DOHH2 (cell line): ENCODE measurements around the gene PPP6R3.

Experiments
- H3F3A ChIP-seq: fragments of 200-600 bp; sonication (generic), shearing (Covaris generic); 2 replicates; pipeline ENCODE4 v1.6.0; 2016; ENCODE audit warnings: antibody characterized with exemption, mild to moderate bottlenecking; ENCODE audit not compliant: control insufficient read depth, insufficient read depth
- H3K27ac ChIP-seq: fragments of 200-600 bp; sonication (generic); 2 replicates; pipeline ENCODE4 v1.5.1; 2014; ENCODE audit warnings: low read depth, mild to moderate bottlenecking, low read length, moderate library complexity
- H3K27me3 ChIP-seq: fragments of 200-600 bp; sonication (generic); 2 replicates; pipeline ENCODE4 v1.6.1; 2014; ENCODE audit warnings: mild to moderate bottlenecking, low read length, mixed read lengths; ENCODE audit not compliant: control insufficient read depth
- H3K36me3 ChIP-seq: fragments of 200-600 bp; sonication (generic); 2 replicates; pipeline ENCODE4 v1.6.1; 2014; ENCODE audit warnings: mild to moderate bottlenecking, low read length, moderate library complexity, mixed read lengths; ENCODE audit not compliant: control insufficient read depth
- H3K4me1 ChIP-seq: fragments of 200-600 bp; sonication (generic); 2 replicates; pipeline ENCODE4 v1.6.1; 2014; ENCODE audit warnings: mild to moderate bottlenecking, low read length, mixed read lengths; ENCODE audit not compliant: control insufficient read depth
- H3K4me2 ChIP-seq: fragments of 200-600 bp; sonication (generic); 2 replicates; pipeline ENCODE4 v1.6.0; 2014; ENCODE audit warnings: mild to moderate bottlenecking, low read length, moderate library complexity
- H3K4me3 ChIP-seq: fragments of 200-600 bp; sonication (generic); 2 replicates; pipeline ENCODE4 v1.5.1; 2014; ENCODE audit warnings: mild to moderate bottlenecking, low read length, mixed read lengths
- H3K79me2 ChIP-seq: fragments of 200-600 bp; sonication (generic); 2 replicates; pipeline ENCODE4 v1.6.1; 2014; ENCODE audit warnings: mild to moderate bottlenecking, low read length, mixed read lengths; ENCODE audit not compliant: control insufficient read depth
- H3K9me2 ChIP-seq: fragments of 200-600 bp; sonication (generic); replicated peaks from 2 replicates; pipeline ENCODE4 v1.6.1; 2014; ENCODE audit warnings: mild to moderate bottlenecking, low read length, mixed read lengths; ENCODE audit not compliant: control insufficient read depth
- H3K9me3 ChIP-seq: fragments of 200-600 bp; sonication (generic); 2 replicates; pipeline ENCODE4 v1.6.1; 2014; ENCODE audit warnings: antibody characterized with exemption, low read length, mixed read lengths; ENCODE audit not compliant: control insufficient read depth, insufficient read depth
- H4K20me1 ChIP-seq: fragments of 200-600 bp; sonication (generic); 2 replicates; pipeline ENCODE4 v1.6.0; 2014; ENCODE audit warnings: low read depth, mild to moderate bottlenecking, antibody characterized with exemption, low read length, moderate library complexity; ENCODE audit not compliant: control insufficient read depth, insufficient read depth
- EZH2phosphoT487 ChIP-seq: fragments of 200-600 bp; sonication (generic); IDR thresholded peaks from 2 replicates; pipeline ENCODE4 v1.6.1; 2017; ENCODE audit warnings: borderline replicate concordance, mild to moderate bottlenecking, antibody characterized with exemption, low read length, moderate library complexity, mixed read lengths
- TF ChIP-seq, protein P1 (sequence below): fragments of 200-600 bp; sonication (generic); IDR thresholded peaks from one replicate; pipeline ENCODE4 v1.5.1; 2014; ENCODE audit warnings: antibody characterized with exemption, mild to moderate bottlenecking, low read depth, low read length; ENCODE audit not compliant: poor library complexity, severe bottlenecking

Gene PPP6R3

DNA sequence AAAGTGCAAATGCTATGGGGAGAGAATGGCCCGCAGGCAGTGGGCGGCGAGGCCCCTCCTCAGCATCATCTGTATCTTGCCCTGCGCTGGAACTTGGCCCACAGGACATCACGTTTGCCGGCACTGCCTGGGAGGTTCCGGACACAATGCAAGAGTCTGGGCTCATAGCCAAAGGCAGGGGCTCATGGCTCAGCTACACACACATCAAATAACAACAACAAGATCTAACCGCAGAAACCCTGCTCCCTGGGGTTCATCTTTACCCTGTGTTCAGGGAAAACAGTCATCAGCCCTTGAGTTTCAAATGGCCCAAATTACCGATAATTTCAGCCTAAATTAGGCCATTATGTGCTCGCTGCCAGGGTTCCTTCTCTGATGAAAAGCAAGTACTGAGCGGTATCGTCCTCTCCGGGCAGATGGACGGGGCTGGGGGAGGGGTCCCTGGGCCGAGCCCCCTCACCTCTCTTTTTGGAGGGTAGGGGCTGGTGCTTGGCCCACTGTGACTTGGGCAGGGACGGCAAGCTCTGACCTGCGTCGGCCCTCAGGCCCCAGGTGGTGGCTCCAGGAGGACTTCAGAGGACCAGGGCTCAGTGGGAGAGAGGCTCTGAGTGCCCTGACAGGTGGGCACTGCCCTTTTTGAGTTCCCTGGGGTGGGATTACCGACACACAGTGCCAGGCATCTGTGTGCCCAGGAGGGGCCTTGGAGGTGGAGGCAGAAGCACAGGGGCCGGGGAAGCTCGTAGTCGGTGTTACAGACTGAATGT, 198.8 kb downstream of the PPP6R3 start:
- no peaks in the 10 kb centered on the region for H3F3A ChIP-seq
- H3K79me2 ChIP-seq: no peaks in the 10 kb centered on the region
- H3K4me1 ChIP-seq: no peaks in the 10 kb centered on the region
- no peak overlapping the region for H3K4me3 ChIP-seq
- no peaks in the 10 kb centered on the region for H3K9me3 ChIP-seq
- H3K9me2 ChIP-seq: no peaks in the 10 kb centered on the region
- H3K27ac ChIP-seq: no peak overlapping the region
- no peak overlapping the region for H3K4me2 ChIP-seq
- no peaks in the 10 kb centered on the region for H3K36me3 ChIP-seq
- no peaks in the 10 kb centered on the region for H4K20me1 ChIP-seq
- TF ChIP-seq EZH2phosphoT487: no peak
- H3K27me3 ChIP-seq: no peaks in the 10 kb centered on the region

GRCh38 chr11:68660066-68660810, 199.7 kb downstream of the PPP6R3 start:
- Histone ChIP-seq H3K4me1 (no peaks in the 10 kb centered on the region), H3K4me3 (no peak overlapping the region), H3K27me3 (no peaks in the 10 kb centered on the region), H3F3A (no peaks in the 10 kb centered on the region), H3K36me3 (no peaks in the 10 kb centered on the region), H4K20me1 (no peaks in the 10 kb centered on the region), H3K4me2 (no peak overlapping the region), H3K9me3 (no peaks in the 10 kb centered on the region), H3K9me2 (no peaks in the 10 kb centered on the region), H3K79me2 (no peaks in the 10 kb centered on the region), H3K27ac (no peak overlapping the region)
- no peak for TF ChIP-seq EZH2phosphoT487
- TF ChIP-seq, protein P1, sequence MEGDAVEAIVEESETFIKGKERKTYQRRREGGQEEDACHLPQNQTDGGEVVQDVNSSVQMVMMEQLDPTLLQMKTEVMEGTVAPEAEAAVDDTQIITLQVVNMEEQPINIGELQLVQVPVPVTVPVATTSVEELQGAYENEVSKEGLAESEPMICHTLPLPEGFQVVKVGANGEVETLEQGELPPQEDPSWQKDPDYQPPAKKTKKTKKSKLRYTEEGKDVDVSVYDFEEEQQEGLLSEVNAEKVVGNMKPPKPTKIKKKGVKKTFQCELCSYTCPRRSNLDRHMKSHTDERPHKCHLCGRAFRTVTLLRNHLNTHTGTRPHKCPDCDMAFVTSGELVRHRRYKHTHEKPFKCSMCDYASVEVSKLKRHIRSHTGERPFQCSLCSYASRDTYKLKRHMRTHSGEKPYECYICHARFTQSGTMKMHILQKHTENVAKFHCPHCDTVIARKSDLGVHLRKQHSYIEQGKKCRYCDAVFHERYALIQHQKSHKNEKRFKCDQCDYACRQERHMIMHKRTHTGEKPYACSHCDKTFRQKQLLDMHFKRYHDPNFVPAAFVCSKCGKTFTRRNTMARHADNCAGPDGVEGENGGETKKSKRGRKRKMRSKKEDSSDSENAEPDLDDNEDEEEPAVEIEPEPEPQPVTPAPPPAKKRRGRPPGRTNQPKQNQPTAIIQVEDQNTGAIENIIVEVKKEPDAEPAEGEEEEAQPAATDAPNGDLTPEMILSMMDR: no peak

DNA sequence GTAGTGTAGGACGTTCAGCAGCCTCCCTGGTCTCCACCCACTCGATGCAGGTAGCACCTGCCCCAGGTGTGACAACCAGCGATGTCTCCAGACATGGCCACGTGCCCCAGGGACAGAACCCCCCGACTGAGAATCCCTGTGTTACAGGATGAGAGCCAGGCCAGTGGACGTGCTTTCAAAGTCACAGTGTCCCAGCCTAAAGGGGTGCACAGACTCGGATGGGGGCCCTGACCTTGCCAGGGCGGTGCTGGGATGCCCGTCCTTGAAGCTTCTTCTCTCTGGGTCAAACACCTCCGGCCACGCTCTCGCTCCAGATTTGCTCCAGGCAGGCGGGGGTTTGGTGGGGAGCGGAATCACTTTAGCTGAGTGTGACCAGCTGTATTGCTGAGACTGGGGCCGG, 200.5 kb downstream of the PPP6R3 start:
- Histone ChIP-seq H3K4me2 (no peak overlapping the region), H3K4me1 (no peaks in the 10 kb centered on the region)

More for the DNA sequence above, 200.5 kb downstream of the PPP6R3 start:
- Histone ChIP-seq H3K79me2 (no peaks in the 10 kb centered on the region), H3F3A (no peaks in the 10 kb centered on the region), H3K4me3 (no peak overlapping the region), H4K20me1 (no peaks in the 10 kb centered on the region), H3K36me3 (no peaks in the 10 kb centered on the region), H3K9me2 (no peaks in the 10 kb centered on the region), H3K27ac (no peak overlapping the region), H3K27me3 (no peaks in the 10 kb centered on the region), H3K9me3 (no peaks in the 10 kb centered on the region)
- TF ChIP-seq, protein P1: no peak
- no peak for TF ChIP-seq EZH2phosphoT487
